ENCODE data around the gene PSMA1. TPM values are rescaled to one million over a fixed set of nuclear protein-coding genes. Genes with fewer than 3 reads are reported as not detected.

Gene PSMA1
- total and polyA plus RNA-seq, 2 of the 13 experiments (the other 11 are each of a cell fraction or from before 2014, with no cell fraction given), result 188 to 229 TPM

GRCh38 chr11:14551380-14551779 is 31.2 kb upstream of the PSMA1 start:
- H3K27ac ChIP-seq (ENCODE audit: extremely low read length, insufficient read depth, low read length), result no peak overlapping the region

More at GRCh38 chr11:14551380-14551779, 31.2 kb upstream of the PSMA1 start:
- H3K9ac ChIP-seq (ENCODE audit: insufficient read depth, low read depth, low read length), result no peak overlapping the region
- DNase-seq (ENCODE audit: low spot score) (no peak), FAIRE-seq (no peak), ATAC-seq (no peak)
- H3K4me1 ChIP-seq (ENCODE audit: insufficient read depth, low read length), result peaks cover 8% of the 10 kb centered on the region
- H3K36me3 ChIP-seq (replicated peaks in 1 of 2; ENCODE audit: control insufficient read depth in 1 of 2, insufficient read depth in 2 of 2, low read length in 2 of 2), result peaks cover 0 to 4% of the 10 kb centered on the region in 2 experiments; a peak in 1 of 5 replicates
- H3K27me3 ChIP-seq (ENCODE audit: control insufficient read depth in 1 of 2, insufficient read depth in 2 of 2, low read length in 2 of 2), result no peaks in the 10 kb centered on the region
- no peaks in the 10 kb centered on the region for H4K20me1 ChIP-seq (ENCODE audit: insufficient read depth, low read length)
- no TSS peak for BruUV-seq (replicated peaks)
- POLR2A ChIA-PET, result no interaction called here
- H3K4me2 ChIP-seq (ENCODE audit: low read depth, low read length), result no peak overlapping the region
- no peak overlapping the region for H2AFZ ChIP-seq (ENCODE audit: low read length)
- no peaks in the 10 kb centered on the region for H3K9me3 ChIP-seq (ENCODE audit: low read length)
- 64% methylated on average over 2 of the region's 2 CpGs for WGBS (ENCODE audit: low lambda C conversion rate)
- in situ Hi-C loops (cut with HindIII; ENCODE audit: extremely low pct_ligation_motif_present, low pct_unique_long_range_greater_than_20kb) (no loop called here), intact Hi-C loops (cut with micrococcal nuclease; ENCODE audit: unreplicated experiment) (no loop called here)
- CTCF ChIA-PET (ENCODE audit: low intra/inter-chr PET ratio, low total read pairs), result no interaction called here
- H3K4me3 ChIP-seq (replicated peaks in 1 of 3; ENCODE audit: insufficient read depth in 1 of 3, low read depth in 2 of 3, low read length in 3 of 3), result no peak overlapping the region
- no peak for TF ChIP-seq ATF2 (CRISPR knock-in tag; IDR thresholded peaks at IDR 0.05)
- TF ChIP-seq ERF (CRISPR knock-in tag; IDR thresholded peaks at IDR 0.05), result no peak
- no peak for TF ChIP-seq SETDB1 (CRISPR knock-in tag; IDR thresholded peaks at IDR 0.05; ENCODE audit: borderline replicate concordance)
- no peak for TF ChIP-seq RFXAP (CRISPR knock-in tag; IDR thresholded peaks at IDR 0.05; ENCODE audit: borderline replicate concordance)
- TF ChIP-seq FOXM1 (CRISPR knock-in tag; IDR thresholded peaks at IDR 0.05), result no peak
- TF ChIP-seq ZNF800 (CRISPR knock-in tag; IDR thresholded peaks at IDR 0.05), result no peak
- no peak for TF ChIP-seq CEBPG (CRISPR knock-in tag; IDR thresholded peaks at IDR 0.05)
- no peak for TF ChIP-seq SRSF1 (optimal IDR thresholded peaks at IDR 0.05; ENCODE audit: low read depth, low read length)
- TF ChIP-seq ZNF607 (CRISPR knock-in tag; IDR thresholded peaks at IDR 0.05; ENCODE audit: borderline replicate concordance), result no peak
- no peak for TF ChIP-seq KMT2B (CRISPR knock-in tag; IDR thresholded peaks at IDR 0.05)
- no peak for TF ChIP-seq ZNF770 (CRISPR knock-in tag; IDR thresholded peaks at IDR 0.05)
- no peak for TF ChIP-seq ZC3H13 (CRISPR knock-in tag; IDR thresholded peaks at IDR 0.05)
- TF ChIP-seq CBFB (CRISPR knock-in tag; IDR thresholded peaks at IDR 0.05), result no peak
- H3K79me2 ChIP-seq (ENCODE audit: insufficient read depth, low read length), result no peaks in the 10 kb centered on the region
